ENCODE results near the gene WNT4. TPM values are rescaled to one million over a fixed set of nuclear protein-coding genes. Genes with fewer than 3 reads are reported as not detected.

Gene WNT4
- total and polyA plus RNA-seq, 8 donors = 0.69 to 17.6 (median 4.0) TPM

DNA sequence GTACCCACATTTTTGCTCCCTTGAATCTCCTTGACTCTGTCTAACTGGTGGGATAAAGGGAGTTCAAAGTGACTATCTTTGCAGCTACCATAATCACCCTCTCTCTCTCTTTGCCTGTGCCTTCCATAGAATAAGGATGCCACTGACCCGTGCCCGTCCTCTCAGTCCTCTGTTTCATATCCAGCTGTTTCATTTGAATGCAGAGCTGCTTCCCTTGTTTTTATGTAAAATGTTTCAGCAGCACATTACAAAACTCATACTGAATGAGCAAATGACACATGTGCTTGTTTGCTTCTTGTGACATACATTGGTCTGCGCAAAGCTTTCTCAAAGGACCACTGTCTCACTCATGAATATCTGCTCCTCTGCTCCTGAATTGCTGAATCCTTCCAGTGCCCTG is 52.0 kb downstream of the WNT4 start:
- Histone ChIP-seq H3K4me3 (no peak overlapping the region), H3K4me1 (peaks cover 16 to 26% (median 17%) of the 10 kb centered on the region in 3 donors), H3K27me3 (no peaks in the 10 kb centered on the region), H3K36me3 (peaks cover 0 to 16% (median 0%) of the 10 kb centered on the region in 3 donors), H3K9me3 (no peaks in the 10 kb centered on the region), H3K27ac (no peak overlapping the region)
- 83 to 92% methylated on average over 3 of the region's 3 CpGs for WGBS, 2 donors
- intact Hi-C loops (cut with DNase I) = no loop called here
- no peak for ATAC-seq
- DNase-seq = no peak
- FAIRE-seq = no peak
- no peak for TF ChIP-seq CTCF (IDR thresholded peaks at IDR 0.05)

GRCh38 chr1:22089787-22090186 is 53.1 kb downstream of the WNT4 start:
- Histone ChIP-seq H3K9me3 (no peaks in the 10 kb centered on the region), H3K4me1 (peaks cover 16 to 26% (median 17%) of the 10 kb centered on the region in 3 donors), H3K27ac (no peak overlapping the region), H3K36me3 (peaks cover 0 to 16% (median 0%) of the 10 kb centered on the region in 3 donors), H3K27me3 (no peaks in the 10 kb centered on the region), H3K4me3 (no peak overlapping the region)
- 38 to 39% methylated on average over 6 of the region's 6 CpGs for WGBS, 2 donors
- TF ChIP-seq CTCF (IDR thresholded peaks at IDR 0.05) = no peak
- intact Hi-C loops (cut with DNase I) = no loop called here
- no peak for DNase-seq
- ATAC-seq = peak in 2 of 4 donors; percentile 27 to 34
- no peak for FAIRE-seq

DNA sequence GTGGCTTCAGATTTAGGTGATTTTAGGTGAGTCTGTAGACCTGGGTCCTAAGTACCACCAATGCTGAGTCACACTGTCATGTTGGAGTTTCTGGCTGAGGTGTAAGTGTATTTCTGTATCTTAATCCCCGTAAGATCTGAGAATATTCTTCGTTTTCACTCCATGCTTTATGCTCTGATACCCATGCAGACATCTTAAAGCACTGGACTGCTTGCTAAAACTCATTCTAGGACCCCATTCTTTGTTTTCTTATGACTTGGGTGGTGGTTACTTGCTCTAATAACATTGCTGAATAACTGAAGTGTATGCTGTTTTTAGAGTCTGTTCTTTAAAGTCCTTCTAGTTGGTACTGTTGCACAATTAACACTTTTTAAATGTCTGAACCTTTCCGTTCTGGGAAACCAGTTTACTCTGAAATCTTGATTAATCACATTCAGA is 53.7 kb downstream of the WNT4 start:
- 37 to 41% methylated on average over 3 of the region's 3 CpGs for WGBS, 2 donors
- peaks cover 0 to 16% (median 0%) of the 10 kb centered on the region in 3 donors for H3K36me3 ChIP-seq
- no peak overlapping the region for H3K4me3 ChIP-seq
- intact Hi-C loops (cut with DNase I) = no loop called here
- FAIRE-seq (no peak), ATAC-seq (peak in 2 of 4 donors; percentile 23 to 39), DNase-seq (no peak)
- peaks cover 16 to 26% (median 17%) of the 10 kb centered on the region in 3 donors for H3K4me1 ChIP-seq
- H3K27ac ChIP-seq = no peak overlapping the region
- TF ChIP-seq CTCF (IDR thresholded peaks at IDR 0.05) = no peak
- no peaks in the 10 kb centered on the region for H3K9me3 ChIP-seq
- no peaks in the 10 kb centered on the region for H3K27me3 ChIP-seq

DNA sequence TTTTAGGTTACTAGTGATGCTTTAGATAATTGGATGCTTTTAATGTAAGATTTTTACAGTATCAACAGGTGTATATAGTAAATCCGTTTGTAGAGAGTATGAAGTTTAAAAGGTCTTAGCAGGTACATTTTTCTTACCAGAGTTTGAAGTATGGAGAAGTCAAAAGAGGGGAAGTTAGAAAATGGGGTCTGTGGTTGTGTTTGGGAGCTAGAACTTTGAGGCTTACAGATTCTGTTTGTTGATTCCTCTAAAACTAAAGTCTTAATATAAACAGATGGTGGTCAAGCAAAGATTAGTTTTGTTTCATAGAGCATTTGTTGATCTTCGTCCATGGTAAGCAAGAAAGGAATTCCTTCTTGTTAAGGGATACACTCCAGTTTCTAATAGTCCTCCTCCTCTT is 54.6 kb downstream of the WNT4 start:
- DNase-seq (no peak), ATAC-seq (no peak), FAIRE-seq (no peak)
- Histone ChIP-seq H3K9me3 (no peaks in the 10 kb centered on the region), H3K36me3 (peaks cover 0 to 16% (median 0%) of the 10 kb centered on the region in 3 donors), H3K4me1 (peaks cover 16 to 26% (median 17%) of the 10 kb centered on the region in 3 donors), H3K27me3 (no peaks in the 10 kb centered on the region), H3K4me3 (no peak overlapping the region), H3K27ac (no peak overlapping the region)
- intact Hi-C loops (cut with DNase I) = no loop called here
- WGBS, 2 donors = 63 to 74% methylated on average over 2 of the region's 2 CpGs
- TF ChIP-seq CTCF (IDR thresholded peaks at IDR 0.05) = no peak

DNA sequence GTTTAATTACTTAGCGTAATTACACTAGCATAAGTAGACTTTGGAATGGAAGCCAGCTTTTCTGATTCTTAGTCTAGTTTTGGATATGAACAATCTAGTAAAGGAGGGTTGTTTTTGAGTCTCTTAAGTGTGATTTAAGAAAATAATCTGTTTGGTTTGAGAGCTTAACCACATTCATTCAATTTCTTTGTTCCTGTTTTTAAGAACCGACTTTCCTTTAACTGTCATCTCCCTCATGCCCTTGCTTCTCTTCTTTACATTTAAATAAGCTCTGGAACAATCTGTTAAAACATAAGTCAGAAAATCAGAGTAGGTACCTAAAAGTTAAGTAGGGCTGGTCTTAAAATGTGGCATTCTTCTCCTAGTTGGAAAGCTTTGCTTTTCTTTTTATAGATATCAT is 62.7 kb downstream of the WNT4 start:
- DNase-seq (no peak), FAIRE-seq (no peak), ATAC-seq (no peak)
- intact Hi-C loops (cut with DNase I) = no loop called here
- H3K4me1 ChIP-seq = peaks cover 16 to 33% (median 18%) of the 10 kb centered on the region in 3 donors
- no peaks in the 10 kb centered on the region for H3K27me3 ChIP-seq
- no peak for TF ChIP-seq CTCF (IDR thresholded peaks at IDR 0.05)
- no peaks in the 10 kb centered on the region for H3K9me3 ChIP-seq
- peaks cover 0 to 29% (median 0%) of the 10 kb centered on the region in 3 donors for H3K36me3 ChIP-seq
- WGBS, 2 donors = 89 to 90% methylated on average over 2 of the region's 2 CpGs
- no peak overlapping the region for H3K4me3 ChIP-seq
- no peak overlapping the region for H3K27ac ChIP-seq
